ENCODE measurements around the gene TRIM52.

- TF ChIP-seq TEAD4 (IDR thresholded peaks at IDR 0.05) (no peak), TAF1 (IDR thresholded peaks at IDR 0.05; ENCODE audit: low read depth) (peak; percentile 62)
Observed at GRCh38 chr5:181281077-181281983, 20.4 kb upstream of the TRIM52 start.

All from Ishikawa (cell line).